CD8-positive, alpha-beta memory T cell (primary cell): ENCODE data around the gene TEPSIN. TPM values are rescaled to one million over a fixed set of nuclear protein-coding genes. Genes with fewer than 3 reads are reported as not detected.

ENCODE experiments used
- CTCF ChIA-PET: fragments of 350-600 bp; sonication (Branson Sonifier 250); formaldehyde crosslinking; loops from one replicate; lab custom pipeline; 2021; ENCODE audit warnings: antibody characterized with exemption; lab: Charles Lee
- POLR2A ChIA-PET: fragments of 350-600 bp; sonication (Branson Sonifier 250); formaldehyde crosslinking; loops from one replicate; lab custom pipeline; 2021; ENCODE audit warnings: antibody characterized with exemption; lab: Charles Lee
- DNase-seq, 5 donors: peaks; one replicate each; pipeline versions ENCODE4 v3.0.0 to v3.0.0-alpha.2; 2020 to 2022; ENCODE audit warnings: mixed read lengths in 1 of 5
- H3K27ac ChIP-seq: one replicate; pipeline ENCODE4 v1.7.0; 2013; ENCODE audit warnings: low read depth, mild to moderate bottlenecking, low read length, moderate library complexity
- H3K27me3 ChIP-seq: 2 replicates; pipeline ENCODE4 v1.7.0; 2013; ENCODE audit warnings: low read length, mild to moderate bottlenecking; ENCODE audit not compliant: insufficient read depth, poor library complexity, severe bottlenecking
- H3K36me3 ChIP-seq: 2 replicates; pipeline ENCODE4 v1.7.0; 2013; ENCODE audit warnings: mild to moderate bottlenecking, low read length, moderate library complexity; ENCODE audit not compliant: insufficient read depth
- H3K4me1 ChIP-seq: 2 replicates; pipeline ENCODE4 v1.7.0; 2013; ENCODE audit warnings: mild to moderate bottlenecking, low read length, moderate library complexity; ENCODE audit not compliant: insufficient read depth
- H3K4me3 ChIP-seq: 2 replicates; pipeline ENCODE4 v1.7.0; 2013; ENCODE audit warnings: mild to moderate bottlenecking, low read length
- H3K9me3 ChIP-seq: 2 replicates; pipeline ENCODE4 v1.7.0; 2013; ENCODE audit warnings: mild to moderate bottlenecking, low read length
- H3K27ac Mint-ChIP-seq, 8 donors: one replicate each; pipeline ENCODE4 v1.8.0; 2020 to 2021; ENCODE audit warnings: mixed read lengths in 8 of 8, mild to moderate bottlenecking in 6 of 8, inconsistent platforms in 3 of 8, moderate library complexity in 3 of 8
- H3K27me3 Mint-ChIP-seq, 2 donors: one replicate each; pipeline ENCODE4 v1.8.0; 2020 to 2021; ENCODE audit warnings: mixed read lengths in 2 of 2, mild to moderate bottlenecking in 1 of 2, moderate library complexity in 1 of 2
- H3K36me3 Mint-ChIP-seq, 3 donors: one replicate each; pipeline ENCODE4 v1.8.0; 2020 to 2021; ENCODE audit warnings: mixed read lengths in 3 of 3, inconsistent platforms in 1 of 3, mild to moderate bottlenecking in 1 of 3
- H3K4me1 Mint-ChIP-seq, 3 donors: one replicate each; pipeline ENCODE4 v1.8.0; 2020 to 2021; ENCODE audit warnings: mixed read lengths in 3 of 3, inconsistent platforms in 1 of 3, mild to moderate bottlenecking in 1 of 3
- H3K4me3 Mint-ChIP-seq, 7 donors: one replicate each; pipeline ENCODE4 v1.8.0; 2020 to 2021; ENCODE audit warnings: mixed read lengths in 7 of 7, mild to moderate bottlenecking in 6 of 7, moderate library complexity in 4 of 7, inconsistent platforms in 2 of 7
- H3K9me3 Mint-ChIP-seq, 5 donors: one replicate each; pipeline ENCODE4 v1.8.0; 2020 to 2022; ENCODE audit warnings: mixed read lengths in 5 of 5, mild to moderate bottlenecking in 3 of 5, moderate library complexity in 2 of 5, inconsistent platforms in 1 of 5
- polyA plus RNA-seq: library from polyadenylated mRNA; unstranded; fragments of 300-500 nt; fragmentation: Illumina TruSeq; gene quantifications from one replicate; pipeline ENCODE4 v1.2.3, GENCODE V29; 2021
- total RNA-seq, 2 experiments: library from RNA; stranded (reverse); gene quantifications; one replicate each; pipeline ENCODE4 v1.2.3, GENCODE V29; 2021

Gene TEPSIN
- total and polyA plus RNA-seq, 3 experiments from 2014 or later, result 6.2 to 44.2 (median 41.2) TPM

DNA sequence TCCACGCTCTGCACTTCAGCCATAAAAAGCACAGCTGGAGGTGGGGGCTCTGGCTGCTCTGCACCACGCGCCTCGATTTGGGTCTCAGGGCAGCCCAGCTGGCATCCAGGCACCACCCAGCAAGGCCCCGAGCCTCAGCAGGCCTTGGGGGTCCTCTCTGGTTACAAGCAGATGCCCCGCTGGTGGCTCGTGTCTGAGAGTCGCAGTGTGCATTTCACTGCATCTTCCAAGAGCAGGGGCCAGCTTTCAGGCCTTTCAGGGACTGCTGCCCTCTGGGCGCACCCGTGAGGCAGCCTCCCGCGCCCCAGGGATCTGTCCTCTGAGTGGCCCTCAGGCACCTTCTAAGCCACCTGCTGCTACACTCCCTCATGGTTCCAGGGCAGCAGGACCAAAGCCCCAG, 25.8 kb upstream of the TEPSIN start:
- no peaks in the 10 kb centered on the region for H3K27me3 Mint-ChIP-seq
- no peaks in the 10 kb centered on the region for H3K36me3 ChIP-seq
- ChIA-PET POLR2A (interaction anchor here (1.0 kb wide), 1 partner anchor 31 kb away, joined by 3 read pairs; the partner anchor contains the start of gene SLC38A10), CTCF (no interaction called here)
- no peaks in the 10 kb centered on the region for H3K27me3 ChIP-seq
- H3K27ac Mint-ChIP-seq, result no peak overlapping the region
- no peaks in the 10 kb centered on the region for H3K4me1 ChIP-seq
- H3K36me3 Mint-ChIP-seq, result peaks cover 5 to 86% (median 14%) of the 10 kb centered on the region in 3 donors
- no peak for DNase-seq
- H3K4me3 Mint-ChIP-seq, result no peak overlapping the region
- no peak overlapping the region for H3K27ac ChIP-seq
- H3K9me3 Mint-ChIP-seq, result no peaks in the 10 kb centered on the region
- no peaks in the 10 kb centered on the region for H3K9me3 ChIP-seq
- H3K4me1 Mint-ChIP-seq, result peaks cover 0 to 3% (median 2%) of the 10 kb centered on the region in 3 donors
- no peak overlapping the region for H3K4me3 ChIP-seq

DNA sequence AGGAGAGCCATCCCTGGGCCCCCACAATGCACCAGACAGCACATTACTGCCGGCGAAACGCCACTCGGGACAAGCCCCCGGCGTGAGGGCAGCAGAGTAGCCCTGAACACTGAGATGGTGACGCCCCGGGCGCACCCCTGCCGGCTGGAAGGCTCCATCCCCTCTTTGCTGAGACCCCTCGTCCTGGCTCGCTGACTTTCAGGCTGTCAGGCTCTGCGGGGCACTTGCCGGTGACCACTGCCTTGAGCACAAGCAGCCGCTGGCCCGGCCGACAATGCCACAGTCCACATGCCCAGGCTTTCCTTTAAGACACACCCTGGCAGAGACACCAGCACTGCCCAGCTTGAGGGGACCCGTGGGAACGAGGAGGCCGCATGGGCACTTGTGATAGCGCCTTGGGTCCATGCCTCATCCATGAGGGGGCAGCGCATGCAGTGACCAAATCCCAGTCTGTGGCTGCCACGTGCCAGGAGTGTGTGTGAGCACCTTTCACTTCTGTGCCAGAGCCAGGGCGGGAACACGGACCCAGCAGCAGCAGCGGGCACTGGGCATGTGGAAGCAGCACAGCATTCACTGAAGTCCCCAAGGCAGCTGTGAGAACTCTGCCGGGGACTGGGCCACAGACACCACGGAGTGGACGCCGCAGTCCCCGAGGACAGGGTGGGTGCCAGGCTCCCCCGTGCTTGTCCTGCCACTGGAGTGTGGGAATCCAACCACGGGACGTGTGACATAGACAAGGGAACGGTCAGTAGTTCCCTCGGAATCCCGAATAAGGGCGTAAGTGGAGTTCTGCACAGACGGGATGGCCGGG, 24.7 kb upstream of the TEPSIN start:
- peaks cover 5 to 87% (median 6%) of the 10 kb centered on the region in 3 donors for H3K36me3 Mint-ChIP-seq
- H3K27me3 Mint-ChIP-seq, result no peaks in the 10 kb centered on the region
- H3K9me3 Mint-ChIP-seq, result no peaks in the 10 kb centered on the region
- no peaks in the 10 kb centered on the region for H3K4me1 ChIP-seq
- no peak overlapping the region for H3K27ac ChIP-seq
- no peak overlapping the region for H3K27ac Mint-ChIP-seq
- H3K4me3 Mint-ChIP-seq, result no peak overlapping the region
- no peaks in the 10 kb centered on the region for H3K27me3 ChIP-seq
- H3K4me1 Mint-ChIP-seq, result peaks cover 0 to 3% (median 2%) of the 10 kb centered on the region in 3 donors
- POLR2A ChIA-PET, result no interaction called here
- CTCF ChIA-PET, result interaction anchor here (1.6 kb wide), 1 partner anchor 221 kb away, joined by 6 read pairs; no protein-coding TSS in a partner anchor
- no peak for DNase-seq
- no peak overlapping the region for H3K4me3 ChIP-seq
- H3K9me3 ChIP-seq, result no peaks in the 10 kb centered on the region
- no peaks in the 10 kb centered on the region for H3K36me3 ChIP-seq

DNA sequence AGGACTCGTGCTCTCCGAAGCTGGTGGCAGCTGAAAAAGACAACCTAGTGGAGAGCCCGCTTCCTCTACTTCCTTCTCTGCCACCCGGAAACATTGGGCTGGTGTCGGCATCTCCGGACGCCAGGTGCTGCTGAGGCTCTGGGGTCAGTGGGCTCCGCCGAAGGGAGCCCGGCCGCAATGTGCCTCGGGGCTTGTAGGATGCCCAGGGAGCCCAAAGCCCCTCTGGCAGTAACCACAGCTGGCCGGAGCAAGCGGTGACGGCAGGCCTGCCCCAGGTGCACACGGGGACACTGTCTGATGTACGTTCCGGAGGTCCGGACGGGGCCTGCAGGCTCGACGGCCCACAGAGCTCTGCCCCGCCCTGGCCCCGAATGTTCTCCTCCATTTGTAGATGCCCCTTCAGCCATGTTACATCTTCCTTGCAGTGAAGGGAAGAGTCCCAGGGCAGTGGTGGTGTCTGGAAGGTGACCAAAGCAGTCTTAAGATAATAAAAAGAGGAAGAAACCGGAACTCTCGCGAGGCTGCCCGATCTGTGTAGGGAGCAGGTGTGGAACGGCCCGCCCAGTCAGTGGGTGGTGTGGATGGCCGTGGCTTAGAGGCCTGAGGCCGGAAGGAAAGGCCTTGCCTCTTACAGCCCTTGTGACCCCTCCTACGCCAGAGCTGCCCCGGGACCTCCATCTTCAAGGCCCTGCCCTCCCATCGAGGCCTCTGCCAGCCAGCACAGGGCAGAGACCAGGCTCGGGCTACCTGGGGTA, 22.9 kb upstream of the TEPSIN start:
- no peaks in the 10 kb centered on the region for H3K4me1 ChIP-seq
- peaks cover 0 to 86% (median 3%) of the 10 kb centered on the region in 3 donors for H3K36me3 Mint-ChIP-seq
- H3K4me3 Mint-ChIP-seq, result no peak overlapping the region
- no peak overlapping the region for H3K4me3 ChIP-seq
- no peaks in the 10 kb centered on the region for H3K27me3 Mint-ChIP-seq
- CTCF ChIA-PET, result interaction anchor here (1.6 kb wide), 1 partner anchor 223 kb away, joined by 6 read pairs; no protein-coding TSS in a partner anchor
- H3K27ac ChIP-seq, result no peak overlapping the region
- H3K9me3 Mint-ChIP-seq, result no peaks in the 10 kb centered on the region
- POLR2A ChIA-PET, result no interaction called here
- H3K27me3 ChIP-seq, result no peaks in the 10 kb centered on the region
- no peaks in the 10 kb centered on the region for H3K4me1 Mint-ChIP-seq
- H3K36me3 ChIP-seq, result no peaks in the 10 kb centered on the region
- H3K9me3 ChIP-seq, result no peaks in the 10 kb centered on the region
- H3K27ac Mint-ChIP-seq, result no peak overlapping the region
- no peak for DNase-seq

DNA sequence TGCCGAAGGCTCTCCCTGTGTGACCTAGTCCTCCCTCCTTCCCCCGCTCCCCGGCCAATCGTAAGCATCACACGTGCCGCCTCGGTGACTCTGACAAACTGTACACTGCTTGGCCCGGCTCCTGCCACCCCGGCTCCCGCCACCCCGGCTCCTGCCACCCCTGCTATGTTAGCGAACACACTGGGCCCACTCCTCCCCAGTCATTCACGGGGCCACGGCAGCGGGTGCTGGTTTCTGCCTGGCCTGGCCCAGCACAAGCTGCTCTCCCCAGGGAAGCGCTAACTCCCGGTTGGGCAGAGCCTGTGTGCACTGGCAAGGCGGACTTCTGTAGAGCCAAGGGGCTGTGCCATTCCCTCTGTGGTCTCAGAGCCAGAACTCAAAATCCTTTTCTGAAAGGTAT, 22.2 kb upstream of the TEPSIN start:
- H3K36me3 ChIP-seq, result no peaks in the 10 kb centered on the region
- Mint-ChIP-seq H3K4me1 (no peaks in the 10 kb centered on the region), H3K36me3 (peaks cover 0 to 82% (median 3%) of the 10 kb centered on the region in 3 donors), H3K9me3 (no peaks in the 10 kb centered on the region), H3K27me3 (no peaks in the 10 kb centered on the region), H3K4me3 (no peak overlapping the region), H3K27ac (no peak overlapping the region)
- ChIA-PET POLR2A (no interaction called here), CTCF (no interaction called here)
- H3K27me3 ChIP-seq, result no peaks in the 10 kb centered on the region
- H3K4me1 ChIP-seq, result no peaks in the 10 kb centered on the region
- H3K9me3 ChIP-seq, result no peaks in the 10 kb centered on the region
- DNase-seq, result no peak
- H3K4me3 ChIP-seq, result no peak overlapping the region
- H3K27ac ChIP-seq, result no peak overlapping the region

DNA sequence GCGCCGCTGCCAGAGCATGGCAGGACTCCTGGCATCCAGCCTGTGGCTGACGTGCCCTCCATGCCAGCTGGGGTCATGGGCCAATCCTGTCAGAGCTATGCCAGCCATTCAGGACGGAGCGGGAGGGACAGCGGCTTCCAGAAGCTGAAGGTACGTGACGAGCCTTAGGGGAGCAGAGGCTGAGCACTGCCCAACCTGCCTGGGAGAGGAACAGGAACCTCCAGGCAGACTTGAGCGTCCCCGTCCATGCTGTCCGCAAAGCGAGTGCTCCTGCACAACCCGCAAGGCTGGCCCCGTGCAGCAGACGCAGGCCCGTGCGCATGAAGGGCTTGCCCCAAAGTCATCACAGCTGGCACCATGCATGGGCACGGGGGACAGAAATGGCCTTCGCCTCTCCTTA, 21.8 kb upstream of the TEPSIN start:
- ChIA-PET POLR2A (no interaction called here), CTCF (no interaction called here)
- Histone ChIP-seq H3K27ac (no peak overlapping the region), H3K36me3 (no peaks in the 10 kb centered on the region), H3K27me3 (no peaks in the 10 kb centered on the region), H3K4me1 (no peaks in the 10 kb centered on the region), H3K4me3 (no peak overlapping the region), H3K9me3 (no peaks in the 10 kb centered on the region)
- Mint-ChIP-seq H3K9me3 (no peaks in the 10 kb centered on the region), H3K4me1 (no peaks in the 10 kb centered on the region), H3K36me3 (peaks cover 0 to 80% (median 2%) of the 10 kb centered on the region in 3 donors), H3K27ac (no peak overlapping the region), H3K27me3 (no peaks in the 10 kb centered on the region), H3K4me3 (no peak overlapping the region)
- DNase-seq, result no peak

DNA sequence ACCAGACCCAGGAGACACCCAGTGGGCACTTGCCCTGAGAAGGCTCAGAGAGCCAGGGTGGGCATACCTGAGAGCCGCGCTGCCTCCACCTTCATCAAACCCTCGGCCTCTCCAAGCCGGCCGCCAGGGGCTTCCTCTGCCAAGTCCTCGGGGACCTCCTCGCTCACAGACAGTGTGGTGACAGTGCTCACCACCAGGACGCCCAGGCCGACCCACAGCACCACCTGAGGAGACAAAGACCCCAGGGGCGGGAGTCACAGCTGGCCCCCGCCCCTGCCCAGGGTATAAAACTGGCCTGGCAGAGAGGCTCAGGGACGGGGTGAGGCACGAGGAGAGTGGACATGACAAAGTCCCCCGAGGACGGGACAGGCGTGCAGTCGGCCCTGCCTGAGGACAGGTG, 21.3 kb upstream of the TEPSIN start:
- Histone ChIP-seq H3K4me1 (no peaks in the 10 kb centered on the region), H3K27me3 (no peaks in the 10 kb centered on the region), H3K4me3 (no peak overlapping the region), H3K9me3 (no peaks in the 10 kb centered on the region), H3K36me3 (no peaks in the 10 kb centered on the region), H3K27ac (no peak overlapping the region)
- no peak for DNase-seq
- Mint-ChIP-seq H3K36me3 (peaks cover 0 to 79% (median 0%) of the 10 kb centered on the region in 3 donors), H3K4me1 (no peaks in the 10 kb centered on the region), H3K27me3 (no peaks in the 10 kb centered on the region), H3K27ac (no peak overlapping the region), H3K4me3 (no peak overlapping the region), H3K9me3 (no peaks in the 10 kb centered on the region)
- POLR2A ChIA-PET, result no interaction called here
- CTCF ChIA-PET, result no interaction called here

DNA sequence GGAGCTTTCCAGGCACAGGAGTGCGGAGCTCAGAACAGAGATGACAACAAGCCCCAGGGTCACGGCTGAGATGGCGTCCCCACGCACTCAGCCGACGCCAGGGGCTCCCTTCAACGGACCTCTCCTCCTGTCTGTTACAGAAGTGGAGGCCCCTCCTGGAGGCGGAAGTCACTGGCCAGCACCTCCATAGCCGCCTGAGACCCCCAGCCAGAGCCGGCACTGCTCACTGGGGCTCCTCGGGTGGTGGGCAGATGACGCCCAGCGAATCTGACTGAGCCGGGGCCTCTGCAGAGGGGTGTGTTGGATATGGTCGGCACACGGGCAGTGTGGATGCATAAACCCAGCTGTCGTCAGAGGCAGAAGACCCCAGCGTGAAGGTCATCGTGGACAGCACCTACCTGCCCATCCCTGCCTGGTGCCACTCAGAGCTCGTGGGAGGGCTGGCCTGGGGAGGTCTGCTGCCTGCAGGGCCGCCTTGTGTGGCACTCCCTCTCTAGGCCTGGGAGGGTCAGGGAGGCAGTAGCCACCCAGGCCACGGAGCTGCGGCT, 20.3 kb upstream of the TEPSIN start:
- ChIA-PET POLR2A (interaction anchor here (0.6 kb wide), 1 partner anchor 1477 kb away, joined by 3 read pairs; no protein-coding TSS in a partner anchor), CTCF (no interaction called here)
- no peaks in the 10 kb centered on the region for H3K36me3 ChIP-seq
- no peak for DNase-seq
- Mint-ChIP-seq H3K27me3 (no peaks in the 10 kb centered on the region), H3K9me3 (no peaks in the 10 kb centered on the region), H3K4me1 (no peaks in the 10 kb centered on the region), H3K36me3 (peaks cover 0 to 75% (median 0%) of the 10 kb centered on the region in 3 donors), H3K4me3 (no peak overlapping the region), H3K27ac (no peak overlapping the region)
- no peaks in the 10 kb centered on the region for H3K4me1 ChIP-seq
- H3K4me3 ChIP-seq, result no peak overlapping the region
- H3K27me3 ChIP-seq, result no peaks in the 10 kb centered on the region
- H3K27ac ChIP-seq, result no peak overlapping the region
- no peaks in the 10 kb centered on the region for H3K9me3 ChIP-seq

DNA sequence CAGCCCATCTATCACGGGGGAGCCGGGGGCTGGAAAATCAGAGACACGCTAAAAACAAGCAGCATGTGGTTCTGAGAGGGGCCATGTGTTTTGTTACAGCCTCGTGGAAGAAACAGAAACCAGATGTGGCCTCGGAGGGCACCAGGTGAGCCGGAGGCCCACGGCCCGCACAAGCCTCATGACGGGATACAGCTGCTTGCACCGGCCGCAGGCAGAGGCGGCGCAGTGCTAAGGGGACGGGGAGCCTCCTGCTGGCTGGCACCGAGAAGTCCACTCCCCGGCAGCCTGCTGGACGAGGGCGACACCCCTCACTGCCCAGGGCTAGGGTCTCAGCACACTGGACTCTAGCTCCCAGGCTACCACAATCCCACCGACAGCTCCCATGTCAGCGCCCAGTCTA, 19.4 kb upstream of the TEPSIN start:
- no peaks in the 10 kb centered on the region for H3K27me3 Mint-ChIP-seq
- H3K4me1 ChIP-seq, result no peaks in the 10 kb centered on the region
- no peaks in the 10 kb centered on the region for H3K9me3 ChIP-seq
- no peaks in the 10 kb centered on the region for H3K27me3 ChIP-seq
- ChIA-PET CTCF (no interaction called here), POLR2A (no interaction called here)
- peaks cover 6 to 8% (median 6%) of the 10 kb centered on the region in 3 donors for H3K4me1 Mint-ChIP-seq
- peaks cover under 1 to 72% (median 6%) of the 10 kb centered on the region in 3 donors for H3K36me3 Mint-ChIP-seq
- no peaks in the 10 kb centered on the region for H3K36me3 ChIP-seq
- no peak overlapping the region for H3K4me3 Mint-ChIP-seq
- DNase-seq, result no peak
- H3K4me3 ChIP-seq, result no peak overlapping the region
- H3K27ac ChIP-seq, result no peak overlapping the region
- no peaks in the 10 kb centered on the region for H3K9me3 Mint-ChIP-seq
- peak overlapping the region in 1 of 8 donors; percentile 91 for H3K27ac Mint-ChIP-seq
